T47D (cell line): ENCODE measurements around the gene OPHN1.
A peak's percentile ranks its signal among the peaks of the same experiment; 100 is the strongest.

Experiments used
- DNase-seq, 2 experiments: peaks; one replicate each; pipeline versions ENCODE4 v3.0.0 to v3.0.0-alpha.2; 2011 to 2012; ENCODE audit warnings: low read depth in 1 of 2, low spot score in 1 of 2
- JUND ChIP-seq: IDR thresholded peaks from 2 replicates; pipeline ENCODE4 v1.6.1; 2012; ENCODE audit warnings: low read depth
- in situ Hi-C: cut with HindIII; loops from 2 replicates; pipeline ENCODE4 v1.10.0; 2016; ENCODE audit warnings: low sequenced_read_pairs, low pct_unique_long_range_greater_than_20kb

OPHN1 gene, protein sequence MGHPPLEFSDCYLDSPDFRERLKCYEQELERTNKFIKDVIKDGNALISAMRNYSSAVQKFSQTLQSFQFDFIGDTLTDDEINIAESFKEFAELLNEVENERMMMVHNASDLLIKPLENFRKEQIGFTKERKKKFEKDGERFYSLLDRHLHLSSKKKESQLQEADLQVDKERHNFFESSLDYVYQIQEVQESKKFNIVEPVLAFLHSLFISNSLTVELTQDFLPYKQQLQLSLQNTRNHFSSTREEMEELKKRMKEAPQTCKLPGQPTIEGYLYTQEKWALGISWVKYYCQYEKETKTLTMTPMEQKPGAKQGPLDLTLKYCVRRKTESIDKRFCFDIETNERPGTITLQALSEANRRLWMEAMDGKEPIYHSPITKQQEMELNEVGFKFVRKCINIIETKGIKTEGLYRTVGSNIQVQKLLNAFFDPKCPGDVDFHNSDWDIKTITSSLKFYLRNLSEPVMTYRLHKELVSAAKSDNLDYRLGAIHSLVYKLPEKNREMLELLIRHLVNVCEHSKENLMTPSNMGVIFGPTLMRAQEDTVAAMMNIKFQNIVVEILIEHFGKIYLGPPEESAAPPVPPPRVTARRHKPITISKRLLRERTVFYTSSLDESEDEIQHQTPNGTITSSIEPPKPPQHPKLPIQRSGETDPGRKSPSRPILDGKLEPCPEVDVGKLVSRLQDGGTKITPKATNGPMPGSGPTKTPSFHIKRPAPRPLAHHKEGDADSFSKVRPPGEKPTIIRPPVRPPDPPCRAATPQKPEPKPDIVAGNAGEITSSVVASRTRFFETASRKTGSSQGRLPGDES

DNA sequence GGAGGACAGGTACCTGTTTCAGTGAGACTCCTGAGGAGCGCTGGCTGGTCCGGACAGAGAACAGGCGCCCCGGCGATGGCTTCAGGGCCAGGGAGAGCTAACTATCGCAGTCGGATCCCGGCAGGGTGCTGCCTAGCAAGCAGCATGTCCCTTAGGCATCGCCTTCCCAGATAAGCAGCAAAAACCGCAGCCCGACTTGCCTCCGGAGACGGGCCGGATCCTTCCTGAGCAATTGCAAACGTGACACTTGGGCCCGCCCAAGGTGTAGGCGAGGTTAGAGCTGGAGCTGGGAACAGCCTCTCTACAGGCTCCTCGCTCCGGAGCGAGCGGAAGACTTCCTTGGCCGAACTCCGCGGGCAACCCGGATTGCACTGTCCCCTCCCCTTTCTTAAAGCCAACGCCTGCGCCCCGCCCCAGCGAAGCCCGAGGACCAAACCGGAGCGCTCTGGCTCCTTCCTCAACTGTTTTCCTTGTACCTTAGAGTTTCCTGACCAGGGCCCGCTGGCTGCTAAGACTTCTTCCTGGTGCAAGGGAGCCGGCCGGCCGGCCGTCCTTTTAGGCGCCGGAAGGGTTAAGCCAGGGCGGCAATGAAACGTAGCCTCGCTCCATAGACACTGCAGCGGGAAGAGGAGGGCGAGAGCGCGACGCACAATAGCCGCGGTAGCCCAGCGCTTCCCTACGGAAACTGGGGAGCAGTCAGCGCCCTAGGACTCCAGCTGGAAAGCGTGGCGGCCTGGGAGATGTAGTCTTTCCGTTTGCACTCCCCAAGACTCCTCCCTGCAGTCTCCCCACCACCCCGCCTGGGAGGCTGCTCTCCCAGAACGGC, at the start of gene OPHN1:
OPHN1 (minus strand) TSS at position 341 of the 826 bp plus-strand sequence. CDS start 475 bp downstream, outside the sequence.
- DNase-seq = peak; percentile 8 to 87
- TF ChIP-seq JUND = no peak
- in situ Hi-C loops = no loop called here

DNA sequence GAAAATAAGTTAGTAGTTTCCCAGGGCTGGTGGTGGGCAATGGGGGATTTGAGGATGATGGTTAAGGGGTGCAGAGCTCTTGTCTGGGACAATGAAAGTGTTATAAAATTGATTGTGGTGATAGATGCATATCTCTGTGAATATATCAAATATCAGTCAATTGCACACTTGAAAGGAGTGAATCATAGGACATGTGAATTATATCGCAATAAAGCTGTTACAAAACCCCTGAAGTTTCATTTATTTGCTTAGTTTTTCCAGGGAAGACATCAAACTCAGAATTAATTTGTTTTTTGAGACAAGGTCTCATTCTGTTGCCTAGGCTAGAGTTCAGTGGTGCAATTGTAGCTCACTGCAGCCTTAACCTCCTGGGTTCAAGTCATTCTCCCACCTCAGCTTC, 47.7 kb upstream of the OPHN1 start:
- in situ Hi-C loops = no loop called here
- TF ChIP-seq JUND = no peak
- DNase-seq = no peak

DNA sequence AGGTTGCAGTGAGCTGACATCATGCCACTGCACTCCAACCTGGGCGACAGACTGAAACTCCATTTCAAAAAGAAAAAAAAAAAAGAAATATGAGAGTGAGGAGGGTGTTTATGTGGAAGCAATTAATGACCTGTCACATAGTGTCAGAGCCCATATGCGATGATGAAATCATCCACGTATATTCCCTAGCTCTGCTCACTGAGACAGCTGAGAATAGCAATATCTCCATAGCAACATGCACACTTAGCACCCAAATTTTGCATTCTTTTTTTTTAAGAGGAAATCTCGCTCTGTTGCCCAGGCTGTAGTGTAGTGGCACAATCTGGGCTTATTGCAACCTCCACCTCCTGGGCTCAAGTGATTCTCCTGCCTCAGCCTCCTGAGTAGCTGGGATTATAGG, 31.5 kb upstream of the OPHN1 start:
- DNase-seq = no peak
- in situ Hi-C loops = no loop called here
- no peak for TF ChIP-seq JUND

DNA sequence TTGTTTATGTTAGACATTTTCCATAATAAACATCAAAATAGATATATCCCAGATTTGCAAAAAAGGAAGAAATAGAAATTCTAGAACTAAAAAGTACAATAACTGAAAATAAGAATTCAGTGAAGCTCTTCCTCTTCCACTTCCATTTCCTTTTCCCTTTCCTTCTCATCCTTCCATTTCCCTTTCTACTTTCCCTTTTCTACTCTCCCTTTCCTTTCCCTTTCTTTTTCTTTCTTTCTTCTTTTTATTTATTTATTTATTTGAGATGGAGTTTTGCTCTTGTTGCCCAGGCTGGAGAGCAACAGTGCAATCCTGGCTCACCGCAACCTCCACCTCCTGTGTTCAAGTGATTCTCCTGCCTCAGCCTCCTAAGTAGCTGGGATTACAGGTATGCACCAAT, 30.6 kb upstream of the OPHN1 start:
- no peak for TF ChIP-seq JUND
- in situ Hi-C loops = no loop called here
- no peak for DNase-seq

DNA sequence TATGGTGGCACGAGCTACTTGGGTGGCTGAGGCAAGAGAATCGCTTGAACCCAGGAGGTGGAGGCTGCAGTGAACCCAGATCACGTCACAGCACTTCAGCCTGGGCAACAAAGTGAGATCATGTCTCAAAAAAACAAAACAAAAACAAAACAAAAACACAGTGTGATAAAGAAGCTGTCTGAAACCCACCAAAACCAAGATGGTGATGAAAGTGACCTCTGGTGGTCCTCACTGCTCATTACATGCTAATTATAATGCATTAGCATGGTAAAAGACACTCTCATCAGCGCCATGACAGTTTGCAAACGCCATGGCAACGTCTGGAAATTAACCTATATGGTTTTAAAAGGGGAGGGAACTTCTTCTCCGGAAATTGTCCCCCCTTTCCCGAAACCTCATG, 29.4 kb upstream of the OPHN1 start:
- in situ Hi-C loops = no loop called here
- DNase-seq = no peak

DNA sequence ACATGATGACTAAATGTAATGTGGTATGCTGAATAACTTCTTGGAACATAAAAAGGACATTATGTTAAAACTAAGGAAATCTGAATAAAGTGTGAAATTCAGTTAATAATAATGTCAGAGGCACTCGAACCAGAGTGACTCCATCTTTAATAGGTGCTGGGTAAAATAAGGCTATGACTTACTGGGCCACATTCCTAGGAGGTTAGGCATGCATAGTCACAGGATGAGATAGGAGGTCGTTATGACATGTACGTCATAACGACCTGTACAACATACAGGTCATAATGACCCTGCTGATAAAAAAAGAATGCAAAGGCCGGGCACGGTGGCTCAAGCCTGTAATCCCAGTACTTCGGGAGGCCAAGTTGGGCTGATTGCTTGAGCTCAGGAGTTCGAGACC, 28.9 kb upstream of the OPHN1 start:
- in situ Hi-C loops = no loop called here
- DNase-seq = peak in 1 of 2 experiments; percentile 70
- TF ChIP-seq JUND = no peak

More for the DNA sequence above, 29.4 kb upstream of the OPHN1 start:
- TF ChIP-seq JUND = no peak

DNA sequence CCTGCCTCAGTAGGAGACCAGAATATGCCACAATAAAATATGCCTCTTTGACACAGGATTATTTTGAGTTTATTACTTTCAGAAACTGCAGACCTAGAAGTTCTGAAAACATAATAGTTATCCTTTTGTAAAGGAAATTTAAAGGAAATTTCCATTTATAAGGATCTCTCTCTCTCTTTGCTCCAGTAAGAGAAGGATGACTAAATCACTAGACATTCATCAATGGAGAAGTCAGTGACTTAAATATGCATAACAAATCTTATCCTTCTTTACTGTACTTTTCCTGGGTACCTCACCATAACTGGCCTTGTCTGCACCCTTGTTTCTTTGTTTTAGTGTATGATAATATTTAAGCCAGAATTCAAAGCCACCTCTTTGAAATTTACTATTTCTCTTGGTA, 28.3 kb upstream of the OPHN1 start:
- in situ Hi-C loops = no loop called here
- TF ChIP-seq JUND = no peak
- no peak for DNase-seq

DNA sequence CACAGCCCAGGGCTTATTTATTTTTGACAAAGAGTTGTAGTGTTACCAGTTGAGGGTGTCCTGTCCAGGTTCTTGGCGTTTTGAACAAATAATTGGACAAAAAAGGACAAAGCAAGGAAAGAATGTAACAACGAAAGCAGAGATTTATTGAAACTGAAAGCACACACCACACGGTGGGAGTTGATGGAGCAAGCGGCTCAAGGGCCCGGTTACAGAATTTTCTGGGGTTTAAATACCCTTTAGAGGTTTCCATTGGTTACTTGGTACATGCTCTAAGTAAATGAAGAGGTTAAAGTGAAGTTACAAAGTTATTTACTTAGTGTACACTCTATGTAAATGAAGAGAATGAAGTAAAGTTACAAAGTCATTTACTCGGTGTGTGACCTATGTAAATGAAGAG, 27.8 kb upstream of the OPHN1 start:
- DNase-seq = no peak
- no peak for TF ChIP-seq JUND
- in situ Hi-C loops = no loop called here

DNA sequence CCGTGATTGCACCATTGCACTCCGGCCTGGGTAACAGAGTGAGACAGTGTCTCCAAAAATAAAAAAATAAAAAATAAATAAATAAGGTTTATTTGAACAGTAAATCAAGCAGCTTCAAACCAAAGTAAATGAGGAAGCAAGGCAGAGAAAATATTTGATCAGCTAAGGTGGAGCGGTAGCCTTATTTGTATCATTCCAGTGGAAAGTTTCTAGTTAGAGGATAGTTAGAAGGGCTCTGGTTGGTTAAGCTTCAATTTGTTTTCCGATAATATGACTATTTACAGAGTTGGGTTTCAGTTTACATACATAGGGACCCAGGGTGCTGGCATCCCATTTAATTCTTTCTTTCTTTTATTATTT, 21.8 kb upstream of the OPHN1 start:
- peak in 1 of 2 experiments; percentile 37 for DNase-seq
- in situ Hi-C loops = no loop called here
- TF ChIP-seq JUND = no peak

DNA sequence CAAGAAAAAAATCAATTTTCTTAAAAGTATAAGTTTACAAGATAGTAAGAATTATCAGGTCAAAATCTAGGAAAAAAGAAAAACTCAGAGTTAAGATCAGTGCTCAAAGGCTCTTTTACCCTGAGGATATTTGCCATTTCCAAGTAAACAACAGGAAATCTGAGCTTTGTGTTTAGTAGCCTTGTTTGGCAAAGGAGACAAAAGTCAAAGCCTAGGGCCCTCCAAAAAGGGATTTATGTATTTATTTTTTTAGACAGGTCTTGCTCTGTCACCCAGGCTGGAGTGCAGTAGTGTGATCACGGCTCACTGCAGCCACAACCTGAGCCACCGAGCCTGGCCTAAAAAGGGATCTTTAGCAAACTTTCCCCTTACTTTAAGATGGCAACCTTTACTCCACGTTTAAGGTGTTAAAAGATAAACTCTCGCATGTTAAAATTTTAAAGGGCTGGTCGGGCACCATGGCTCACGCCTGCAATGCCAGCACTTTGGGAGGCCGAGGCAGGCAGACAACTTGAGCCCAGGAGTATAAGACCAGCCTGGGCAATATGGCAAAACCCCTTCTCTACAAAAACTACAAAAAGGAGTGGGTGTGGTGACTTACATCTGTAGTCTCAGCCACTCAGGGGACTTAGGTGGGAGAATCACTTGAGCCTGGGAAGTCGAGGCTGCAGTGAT, 21.3 kb upstream of the OPHN1 start:
- in situ Hi-C loops = no loop called here
- TF ChIP-seq JUND = peak; percentile 53; the same call in 1 of the 2 replicates
- DNase-seq = peak in 1 of 2 experiments; percentile 75

DNA sequence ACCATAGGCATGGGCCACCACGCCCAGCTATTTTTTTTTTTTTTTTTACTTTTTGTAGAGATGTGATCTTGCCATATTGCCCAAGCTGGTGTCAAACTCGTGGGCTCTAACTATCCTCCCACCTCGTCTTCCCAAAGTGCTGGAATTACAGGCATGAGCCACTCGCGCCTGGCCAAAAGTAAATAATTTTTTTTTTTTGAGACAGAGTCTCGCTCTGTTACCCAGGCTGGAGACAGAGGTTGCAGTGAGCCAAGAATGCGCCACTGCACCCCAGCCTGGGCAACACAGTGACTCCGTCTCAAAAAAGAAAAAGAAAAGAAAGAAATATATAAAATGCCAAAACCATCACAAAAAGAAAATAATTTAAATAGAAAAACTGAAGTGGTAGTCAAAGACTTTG, 18.4 kb upstream of the OPHN1 start:
- in situ Hi-C loops = no loop called here
- no peak for DNase-seq
- TF ChIP-seq JUND = no peak

DNA sequence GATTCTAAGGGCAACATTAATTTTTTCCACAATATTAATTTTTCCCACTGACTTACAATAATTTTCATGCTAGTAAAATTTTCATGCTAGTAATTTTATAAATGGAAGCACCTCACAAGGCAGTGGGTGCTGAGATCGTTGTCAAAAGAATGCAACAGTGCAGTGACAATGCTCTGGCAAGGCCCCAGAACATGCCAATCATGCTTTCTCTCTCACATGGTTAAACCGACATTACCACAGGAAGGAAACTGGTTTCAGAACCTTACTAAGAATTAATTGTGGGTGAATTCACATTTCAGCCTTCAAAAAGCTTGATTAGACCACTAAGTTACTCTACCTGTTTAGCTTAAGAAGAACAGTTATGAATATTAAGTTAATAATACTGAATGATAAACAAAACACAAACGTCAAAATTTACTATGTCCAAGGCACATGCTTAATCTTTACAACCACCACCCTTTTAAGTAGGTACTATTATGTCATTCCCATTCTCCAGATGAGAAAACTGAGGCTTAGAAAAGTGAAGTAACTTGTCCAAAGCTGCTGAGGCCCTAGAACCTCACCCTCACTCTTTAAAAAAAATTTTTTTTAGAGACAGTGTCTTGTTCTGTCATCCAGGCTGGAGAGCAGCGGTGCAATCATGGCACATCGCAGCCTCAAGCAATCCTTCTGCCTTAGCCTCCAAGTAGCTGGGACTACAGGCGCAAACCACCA, 10.0 kb upstream of the OPHN1 start:
- DNase-seq = peak in 1 of 2 experiments; percentile 81
- no peak for TF ChIP-seq JUND
- in situ Hi-C loops = no loop called here
